HepG2 (cell line): ENCODE results near the gene CNPPD1. TPM values are rescaled to one million over a fixed set of nuclear protein-coding genes. Genes with fewer than 3 reads are reported as not detected.

Experiments
- ARNT2 ChIP-seq: sonication (generic); formaldehyde crosslinking; IDR thresholded peaks from 2 replicates; pipeline ENCODE4 v1.8.0; 2022; ENCODE audit warnings: mild to moderate bottlenecking, low read depth, missing genetic modification reagents, moderate library complexity
- ELF1 ChIP-seq: sonication (generic); formaldehyde crosslinking; IDR thresholded peaks from 2 replicates; pipeline ENCODE4 v1.4.0; 2020; ENCODE audit warnings: missing genetic modification reagents
- HNRNPH1 ChIP-seq: fragments of 200-400 bp; formaldehyde crosslinking; optimal IDR thresholded peaks from 2 replicates; pipeline ENCODE3; 2017; ENCODE audit warnings: mild to moderate bottlenecking, low read depth, low read length
- KDM6A ChIP-seq: IDR thresholded peaks from 2 replicates; pipeline ENCODE4 v1.6.1; 2016; ENCODE audit warnings: low read depth
- MATR3 ChIP-seq: sonication (generic); formaldehyde crosslinking; IDR thresholded peaks from 2 replicates; pipeline ENCODE4 v1.4.0; 2020; ENCODE audit warnings: missing genetic modification reagents
- NKX3-1 ChIP-seq: sonication (generic); formaldehyde crosslinking; IDR thresholded peaks from 2 replicates; pipeline ENCODE4 v1.5.0; 2020; ENCODE audit warnings: missing genetic modification reagents
- REXO4 ChIP-seq: sonication (generic); formaldehyde crosslinking; IDR thresholded peaks from 2 replicates; pipeline ENCODE4 v1.8.0; 2022; ENCODE audit warnings: missing genetic modification reagents, mild to moderate bottlenecking, borderline replicate concordance
- TBX3 ChIP-seq: fragments of 450-650 bp; IDR thresholded peaks from 2 replicates; pipeline ENCODE4 v1.6.1; 2017; ENCODE audit warnings: antibody characterized with exemption, mild to moderate bottlenecking, inconsistent platforms, borderline replicate concordance
- ZBTB21 ChIP-seq: sonication (generic); formaldehyde crosslinking; IDR thresholded peaks from 2 replicates; pipeline ENCODE4 v1.4.0; 2020; ENCODE audit warnings: missing genetic modification reagents
- ZNF235 ChIP-seq: sonication (generic); formaldehyde crosslinking; IDR thresholded peaks from 2 replicates; pipeline ENCODE4 v1.8.1; 2023; ENCODE audit warnings: mild to moderate bottlenecking, missing genetic modification reagents, borderline replicate concordance
- ZNF546 ChIP-seq: sonication (generic); formaldehyde crosslinking; conservative IDR thresholded peaks from 2 replicates; pipeline ENCODE4 v1.8.1; 2023; ENCODE audit warnings: mild to moderate bottlenecking, missing genetic modification reagents
- ZNF558 ChIP-seq: sonication (generic); formaldehyde crosslinking; IDR thresholded peaks from 2 replicates; pipeline ENCODE4 v1.9.0; 2022; ENCODE audit warnings: mild to moderate bottlenecking, missing genetic modification reagents, borderline replicate concordance
- ZNF788 ChIP-seq: sonication (generic); formaldehyde crosslinking; IDR thresholded peaks from 2 replicates; pipeline ENCODE4 v1.5.0; 2020; ENCODE audit warnings: mild to moderate bottlenecking, missing genetic modification reagents, borderline replicate concordance
- polyA plus RNA-seq, 8 experiments: library from polyadenylated mRNA; depleted of rRNA in 3 of 8; stranded (reverse) in 7 of 8; unstranded in 1 of 8; fragments of >200 nt; fragmentation: Illumina TruSeq in 4 of 8; extraction: Trizol in 4 of 8; gene quantifications; 2 replicates each; pipeline versions ENCODE4 v1.2.1 to v1.2.3, GENCODE V29; 2011 to 2016; ENCODE audit warnings: low read depth in 4 of 8, missing spikeins in 1 of 8, mixed read lengths in 1 of 8; ENCODE audit not compliant: insufficient read depth in 1 of 8
- total RNA-seq, 5 experiments: library from RNA; depleted of rRNA; stranded (reverse); fragments of >200 nt; fragmentation: Illumina TruSeq; extraction: Trizol; gene quantifications; 2 replicates each; pipeline ENCODE4 v1.2.3, GENCODE V29; 2016; ENCODE audit warnings: low read depth in 1 of 5
- TF ChIP-seq, protein P1 (sequence below): sonication (generic); formaldehyde crosslinking; IDR thresholded peaks from one replicate; pipeline ENCODE4 v1.5.1; 2020; ENCODE audit warnings: mild to moderate bottlenecking, missing genetic modification reagents; ENCODE audit errors: not compliant biosample characterization
- TF ChIP-seq, protein P2 (sequence below): sonication (generic); formaldehyde crosslinking; IDR thresholded peaks from 2 replicates; pipeline ENCODE4 v1.8.0; 2022; ENCODE audit warnings: mild to moderate bottlenecking, missing genetic modification reagents, moderate library complexity
- TF ChIP-seq, protein P3 (sequence below): sonication (generic); formaldehyde crosslinking; IDR thresholded peaks from 2 replicates; pipeline ENCODE4 v1.5.1; 2020; ENCODE audit warnings: mild to moderate bottlenecking, missing genetic modification reagents, borderline replicate concordance
- TF ChIP-seq, protein P4 (sequence below): sonication (generic); formaldehyde crosslinking; IDR thresholded peaks from 2 replicates; pipeline ENCODE4 v1.5.1; 2020; ENCODE audit warnings: mild to moderate bottlenecking, moderate library complexity, missing genetic modification reagents

The CNPPD1 gene
- total and polyA plus RNA-seq, 2 of the 13 experiments (the other 11 are each of a cell fraction or from before 2014, with no cell fraction given), result 35.5 to 49.4 TPM

DNA sequence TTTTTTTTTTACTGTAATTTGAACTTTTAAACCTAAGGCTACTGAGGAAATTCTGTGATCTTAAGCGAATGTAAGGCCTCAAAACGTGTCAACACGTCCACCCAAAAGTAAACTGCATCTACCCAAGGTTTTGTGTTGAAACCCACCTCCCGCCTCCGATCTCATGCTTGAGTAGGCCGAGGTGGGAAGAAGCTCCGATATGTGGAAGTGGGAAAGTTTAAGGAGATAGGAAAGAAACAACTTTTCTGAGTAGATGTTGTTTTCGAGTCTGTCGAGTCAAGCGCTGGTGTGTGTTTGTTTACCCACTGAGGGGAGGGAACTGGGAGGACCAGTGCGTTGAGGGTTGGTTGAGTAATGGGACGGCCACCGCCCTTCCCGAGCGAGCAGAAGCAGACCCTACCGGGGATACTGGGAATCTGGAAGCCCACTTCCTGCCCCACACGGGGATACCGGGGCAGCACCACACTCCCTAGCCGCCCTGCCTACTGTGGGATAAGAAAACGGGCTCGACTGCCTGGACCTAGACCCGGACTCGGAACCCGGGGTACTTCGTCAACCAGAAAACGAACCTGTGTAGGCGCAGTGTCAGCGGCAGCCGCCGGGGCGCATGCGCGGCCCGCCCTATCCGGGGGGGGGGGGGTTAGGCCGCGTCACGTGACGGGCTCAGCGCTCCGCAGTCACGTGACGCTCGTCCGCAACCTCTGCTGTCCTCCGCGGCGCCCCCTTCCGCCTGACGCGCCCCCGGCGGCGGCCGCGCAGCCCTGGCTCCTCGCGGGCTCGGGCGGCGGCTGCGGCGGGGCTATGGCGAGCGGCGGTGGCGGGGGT is 1.0 kb upstream of the CNPPD1 start, which contains the start of gene RETREG2 (continued):
- TF ChIP-seq ZNF558 (CRISPR knock-in tag), result no peak
- TF ChIP-seq TBX3, result no peak
- 0 out of 2 replicates have a peak, but pooled peaks have one; percentile 47 for TF ChIP-seq REXO4
- TF ChIP-seq ZBTB21 (CRISPR knock-in tag), result no peak
- no peak for TF ChIP-seq HNRNPH1
- TF ChIP-seq, protein P1, sequence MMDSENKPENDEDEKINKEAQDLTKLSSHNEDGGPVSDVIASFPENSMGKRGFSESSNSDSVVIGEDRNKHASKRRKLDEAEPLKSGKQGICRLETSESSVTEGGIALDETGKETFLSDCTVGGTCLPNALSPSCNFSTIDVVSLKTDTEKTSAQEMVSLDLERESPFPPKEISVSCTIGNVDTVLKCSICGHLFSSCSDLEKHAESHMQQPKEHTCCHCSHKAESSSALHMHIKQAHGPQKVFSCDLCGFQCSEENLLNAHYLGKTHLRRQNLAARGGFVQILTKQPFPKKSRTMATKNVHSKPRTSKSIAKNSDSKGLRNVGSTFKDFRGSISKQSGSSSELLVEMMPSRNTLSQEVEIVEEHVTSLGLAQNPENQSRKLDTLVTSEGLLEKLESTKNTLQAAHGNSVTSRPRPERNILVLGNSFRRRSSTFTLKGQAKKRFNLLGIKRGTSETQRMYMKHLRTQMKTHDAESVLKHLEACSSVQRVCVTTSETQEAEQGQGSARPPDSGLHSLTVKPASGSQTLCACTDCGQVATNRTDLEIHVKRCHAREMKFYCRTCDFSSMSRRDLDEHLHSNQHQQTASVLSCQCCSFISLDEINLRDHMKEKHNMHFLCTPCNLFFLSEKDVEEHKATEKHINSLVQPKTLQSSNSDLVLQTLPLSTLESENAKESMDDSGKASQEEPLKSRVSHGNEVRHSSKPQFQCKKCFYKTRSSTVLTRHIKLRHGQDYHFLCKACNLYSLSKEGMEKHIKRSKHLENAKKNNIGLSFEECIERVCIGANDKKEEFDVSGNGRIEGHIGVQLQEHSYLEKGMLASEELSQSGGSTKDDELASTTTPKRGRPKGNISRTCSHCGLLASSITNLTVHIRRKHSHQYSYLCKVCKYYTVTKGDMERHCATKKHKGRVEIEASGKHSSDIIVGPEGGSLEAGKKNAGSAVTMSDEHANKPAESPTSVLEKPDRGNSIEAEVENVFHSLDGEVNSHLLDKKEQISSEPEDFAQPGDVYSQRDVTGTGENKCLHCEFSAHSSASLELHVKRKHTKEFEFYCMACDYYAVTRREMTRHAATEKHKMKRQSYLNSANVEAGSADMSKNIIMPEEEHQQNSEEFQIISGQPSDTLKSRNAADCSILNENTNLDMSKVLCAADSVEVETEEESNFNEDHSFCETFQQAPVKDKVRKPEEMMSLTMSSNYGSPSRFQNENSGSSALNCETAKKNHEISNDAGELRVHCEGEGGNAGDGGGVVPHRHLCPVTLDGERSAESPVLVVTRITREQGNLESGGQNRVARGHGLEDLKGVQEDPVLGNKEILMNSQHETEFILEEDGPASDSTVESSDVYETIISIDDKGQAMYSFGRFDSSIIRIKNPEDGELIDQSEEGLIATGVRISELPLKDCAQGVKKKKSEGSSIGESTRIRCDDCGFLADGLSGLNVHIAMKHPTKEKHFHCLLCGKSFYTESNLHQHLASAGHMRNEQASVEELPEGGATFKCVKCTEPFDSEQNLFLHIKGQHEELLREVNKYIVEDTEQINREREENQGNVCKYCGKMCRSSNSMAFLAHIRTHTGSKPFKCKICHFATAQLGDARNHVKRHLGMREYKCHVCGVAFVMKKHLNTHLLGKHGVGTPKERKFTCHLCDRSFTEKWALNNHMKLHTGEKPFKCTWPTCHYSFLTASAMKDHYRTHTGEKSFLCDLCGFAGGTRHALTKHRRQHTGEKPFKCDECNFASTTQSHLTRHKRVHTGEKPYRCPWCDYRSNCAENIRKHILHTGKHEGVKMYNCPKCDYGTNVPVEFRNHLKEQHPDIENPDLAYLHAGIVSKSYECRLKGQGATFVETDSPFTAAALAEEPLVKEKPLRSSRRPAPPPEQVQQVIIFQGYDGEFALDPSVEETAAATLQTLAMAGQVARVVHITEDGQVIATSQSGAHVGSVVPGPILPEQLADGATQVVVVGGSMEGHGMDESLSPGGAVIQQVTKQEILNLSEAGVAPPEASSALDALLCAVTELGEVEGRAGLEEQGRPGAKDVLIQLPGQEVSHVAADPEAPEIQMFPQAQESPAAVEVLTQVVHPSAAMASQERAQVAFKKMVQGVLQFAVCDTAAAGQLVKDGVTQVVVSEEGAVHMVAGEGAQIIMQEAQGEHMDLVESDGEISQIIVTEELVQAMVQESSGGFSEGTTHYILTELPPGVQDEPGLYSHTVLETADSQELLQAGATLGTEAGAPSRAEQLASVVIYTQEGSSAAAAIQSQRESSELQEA (CRISPR knock-in tag), result no peak
- TF ChIP-seq, protein P2, sequence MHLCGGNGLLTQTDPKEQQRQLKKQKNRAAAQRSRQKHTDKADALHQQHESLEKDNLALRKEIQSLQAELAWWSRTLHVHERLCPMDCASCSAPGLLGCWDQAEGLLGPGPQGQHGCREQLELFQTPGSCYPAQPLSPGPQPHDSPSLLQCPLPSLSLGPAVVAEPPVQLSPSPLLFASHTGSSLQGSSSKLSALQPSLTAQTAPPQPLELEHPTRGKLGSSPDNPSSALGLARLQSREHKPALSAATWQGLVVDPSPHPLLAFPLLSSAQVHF, result no peak; the same call in 1 of the 2 replicates
- TF ChIP-seq MATR3 (CRISPR knock-in tag), result no peak
- peak; percentile 78 for TF ChIP-seq ARNT2 (CRISPR knock-in tag)
- peak; percentile 81; the same call in 1 of the 2 replicates for TF ChIP-seq ZNF788 (CRISPR knock-in tag)
- TF ChIP-seq ZNF235 (CRISPR knock-in tag), result peak; percentile 93
- 0 out of 2 replicates have a peak, but pooled peaks have one; percentile 17 for TF ChIP-seq NKX3-1 (CRISPR knock-in tag)
- TF ChIP-seq ZNF546 (CRISPR knock-in tag), result peak; percentile 67
- TF ChIP-seq, protein P3, sequence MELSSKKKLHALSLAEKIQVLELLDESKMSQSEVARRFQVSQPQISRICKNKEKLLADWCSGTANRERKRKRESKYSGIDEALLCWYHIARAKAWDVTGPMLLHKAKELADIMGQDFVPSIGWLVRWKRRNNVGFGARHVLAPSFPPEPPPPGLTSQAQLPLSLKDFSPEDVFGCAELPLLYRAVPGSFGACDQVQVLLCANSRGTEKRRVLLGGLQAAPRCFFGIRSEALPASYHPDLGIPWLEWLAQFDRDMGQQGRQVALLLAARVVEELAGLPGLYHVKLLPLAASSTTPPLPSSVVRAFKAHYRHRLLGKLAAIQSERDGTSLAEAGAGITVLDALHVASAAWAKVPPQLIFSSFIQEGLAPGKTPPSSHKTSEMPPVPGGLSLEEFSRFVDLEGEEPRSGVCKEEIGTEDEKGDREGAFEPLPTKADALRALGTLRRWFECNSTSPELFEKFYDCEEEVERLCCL (CRISPR knock-in tag), result no peak; the same call in 1 of the 2 replicates
- no peak for TF ChIP-seq KDM6A (CRISPR knock-in tag)
- TF ChIP-seq, protein P4, sequence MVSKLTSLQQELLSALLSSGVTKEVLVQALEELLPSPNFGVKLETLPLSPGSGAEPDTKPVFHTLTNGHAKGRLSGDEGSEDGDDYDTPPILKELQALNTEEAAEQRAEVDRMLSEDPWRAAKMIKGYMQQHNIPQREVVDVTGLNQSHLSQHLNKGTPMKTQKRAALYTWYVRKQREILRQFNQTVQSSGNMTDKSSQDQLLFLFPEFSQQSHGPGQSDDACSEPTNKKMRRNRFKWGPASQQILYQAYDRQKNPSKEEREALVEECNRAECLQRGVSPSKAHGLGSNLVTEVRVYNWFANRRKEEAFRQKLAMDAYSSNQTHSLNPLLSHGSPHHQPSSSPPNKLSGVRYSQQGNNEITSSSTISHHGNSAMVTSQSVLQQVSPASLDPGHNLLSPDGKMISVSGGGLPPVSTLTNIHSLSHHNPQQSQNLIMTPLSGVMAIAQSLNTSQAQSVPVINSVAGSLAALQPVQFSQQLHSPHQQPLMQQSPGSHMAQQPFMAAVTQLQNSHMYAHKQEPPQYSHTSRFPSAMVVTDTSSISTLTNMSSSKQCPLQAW (CRISPR knock-in tag), result peak; percentile 94
- peak; percentile 59 for TF ChIP-seq ELF1 (CRISPR knock-in tag)
